ENCODE results near the gene POLR3B. TPM values are rescaled to one million over a fixed set of nuclear protein-coding genes. Genes with fewer than 3 reads are reported as not detected.

The POLR3B gene
- total and polyA plus RNA-seq, 9 of the 15 experiments (the other 6 are each of a cell fraction or from before 2014, with no cell fraction given) = 7.6 to 17.9 (median 14.4) TPM

DNA sequence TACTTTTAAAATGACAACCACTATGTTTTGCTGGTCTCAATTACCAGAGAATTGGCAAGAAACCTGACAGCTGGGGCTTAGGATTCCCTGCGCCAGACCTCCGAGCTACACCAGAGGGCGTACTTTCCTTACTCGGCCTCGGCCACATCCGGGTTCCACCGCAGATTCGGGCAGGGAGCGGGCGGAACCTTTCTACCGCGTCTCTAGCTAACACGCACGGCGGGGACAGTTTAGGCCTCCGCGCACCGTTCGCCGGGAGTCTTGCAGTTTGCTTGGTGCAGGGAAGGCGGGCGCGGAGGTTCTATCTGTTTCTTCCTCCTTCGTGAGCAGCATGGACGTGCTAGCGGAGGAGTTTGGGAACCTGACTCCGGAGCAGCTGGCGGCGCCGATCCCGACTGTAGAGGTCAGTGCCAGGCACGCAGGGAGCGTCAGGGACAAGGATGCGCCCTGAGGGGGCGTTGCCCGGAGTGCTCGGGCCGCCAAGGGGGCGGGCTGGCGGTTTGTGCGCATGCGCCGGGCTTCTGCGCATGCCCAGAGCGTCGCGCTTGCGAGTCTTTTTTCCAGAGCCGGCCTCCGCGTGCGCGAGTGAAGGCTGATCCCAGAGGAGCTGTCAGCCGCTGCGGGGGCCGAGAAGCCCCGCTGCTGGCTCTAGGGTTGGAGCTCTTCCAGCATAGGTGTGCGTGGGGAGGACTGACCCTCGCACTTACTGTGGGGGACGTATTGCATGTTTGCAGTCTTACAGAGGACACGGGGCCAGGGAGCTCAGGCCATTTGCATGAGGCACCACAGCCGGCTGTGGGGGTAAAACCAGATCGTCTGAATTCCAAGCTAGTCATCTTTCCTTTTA lies at the start of gene POLR3B (continued):
- TF ChIP-seq SMAD2 (IDR thresholded peaks at IDR 0.05; ENCODE audit: low read depth, low read length) (no peak), ILK (tag; IDR thresholded peaks at IDR 0.05; ENCODE audit: borderline replicate concordance, low read depth) (no peak), BRCA1 (IDR thresholded peaks at IDR 0.05) (no peak), BRCA1 (CRISPR knock-in tag; IDR thresholded peaks at IDR 0.05) (no peak), FUS (optimal IDR thresholded peaks at IDR 0.05; ENCODE audit: low read depth, low read length) (no peak), ZNF57 (CRISPR knock-in tag; IDR thresholded peaks at IDR 0.05) (peak; percentile 86; the same call in 1 of the 2 replicates), FOXK2 (conservative IDR thresholded peaks at IDR 0.05 in 1 of 2, IDR thresholded peaks at IDR 0.05 in 1 of 2; ENCODE audit: low read depth in 2 of 2) (peak; percentile 60 to 72; a peak in 3 of 4 replicates), RAD21 (CRISPR knock-in tag; conservative IDR thresholded peaks at IDR 0.05 in 1 of 2, IDR thresholded peaks at IDR 0.05 in 1 of 2) (peak; percentile 81 to 82), ZNF699 (CRISPR knock-in tag; IDR thresholded peaks at IDR 0.05; ENCODE audit: insufficient replicate concordance) (no peak), NR1H2 (CRISPR knock-in tag; IDR thresholded peaks at IDR 0.05) (no peak; the same call in 1 of the 2 replicates), RCOR1 (IDR thresholded peaks at IDR 0.05; ENCODE audit: borderline replicate concordance in 1 of 2, low read depth in 2 of 2, low read length in 2 of 2) (peak; percentile 52 to 69; a peak in 3 of 4 replicates), MCM2 (IDR thresholded peaks at IDR 0.05; ENCODE audit: low read depth) (no peak), GATAD2B (IDR thresholded peaks at IDR 0.05; ENCODE audit: borderline replicate concordance) (no peak), DPF2 (IDR thresholded peaks at IDR 0.05) (no peak), POLR2A (conservative IDR thresholded peaks at IDR 0.05) (peak; percentile 94)
- TF ChIP-seq, protein P1, sequence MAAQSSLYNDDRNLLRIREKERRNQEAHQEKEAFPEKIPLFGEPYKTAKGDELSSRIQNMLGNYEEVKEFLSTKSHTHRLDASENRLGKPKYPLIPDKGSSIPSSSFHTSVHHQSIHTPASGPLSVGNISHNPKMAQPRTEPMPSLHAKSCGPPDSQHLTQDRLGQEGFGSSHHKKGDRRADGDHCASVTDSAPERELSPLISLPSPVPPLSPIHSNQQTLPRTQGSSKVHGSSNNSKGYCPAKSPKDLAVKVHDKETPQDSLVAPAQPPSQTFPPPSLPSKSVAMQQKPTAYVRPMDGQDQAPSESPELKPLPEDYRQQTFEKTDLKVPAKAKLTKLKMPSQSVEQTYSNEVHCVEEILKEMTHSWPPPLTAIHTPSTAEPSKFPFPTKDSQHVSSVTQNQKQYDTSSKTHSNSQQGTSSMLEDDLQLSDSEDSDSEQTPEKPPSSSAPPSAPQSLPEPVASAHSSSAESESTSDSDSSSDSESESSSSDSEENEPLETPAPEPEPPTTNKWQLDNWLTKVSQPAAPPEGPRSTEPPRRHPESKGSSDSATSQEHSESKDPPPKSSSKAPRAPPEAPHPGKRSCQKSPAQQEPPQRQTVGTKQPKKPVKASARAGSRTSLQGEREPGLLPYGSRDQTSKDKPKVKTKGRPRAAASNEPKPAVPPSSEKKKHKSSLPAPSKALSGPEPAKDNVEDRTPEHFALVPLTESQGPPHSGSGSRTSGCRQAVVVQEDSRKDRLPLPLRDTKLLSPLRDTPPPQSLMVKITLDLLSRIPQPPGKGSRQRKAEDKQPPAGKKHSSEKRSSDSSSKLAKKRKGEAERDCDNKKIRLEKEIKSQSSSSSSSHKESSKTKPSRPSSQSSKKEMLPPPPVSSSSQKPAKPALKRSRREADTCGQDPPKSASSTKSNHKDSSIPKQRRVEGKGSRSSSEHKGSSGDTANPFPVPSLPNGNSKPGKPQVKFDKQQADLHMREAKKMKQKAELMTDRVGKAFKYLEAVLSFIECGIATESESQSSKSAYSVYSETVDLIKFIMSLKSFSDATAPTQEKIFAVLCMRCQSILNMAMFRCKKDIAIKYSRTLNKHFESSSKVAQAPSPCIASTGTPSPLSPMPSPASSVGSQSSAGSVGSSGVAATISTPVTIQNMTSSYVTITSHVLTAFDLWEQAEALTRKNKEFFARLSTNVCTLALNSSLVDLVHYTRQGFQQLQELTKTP (IDR thresholded peaks at IDR 0.05; ENCODE audit: low read depth in 1 of 2, partially characterized antibody in 2 of 2) = peak in 1 of 2 experiments; percentile 31
- TF ChIP-seq, protein P2, sequence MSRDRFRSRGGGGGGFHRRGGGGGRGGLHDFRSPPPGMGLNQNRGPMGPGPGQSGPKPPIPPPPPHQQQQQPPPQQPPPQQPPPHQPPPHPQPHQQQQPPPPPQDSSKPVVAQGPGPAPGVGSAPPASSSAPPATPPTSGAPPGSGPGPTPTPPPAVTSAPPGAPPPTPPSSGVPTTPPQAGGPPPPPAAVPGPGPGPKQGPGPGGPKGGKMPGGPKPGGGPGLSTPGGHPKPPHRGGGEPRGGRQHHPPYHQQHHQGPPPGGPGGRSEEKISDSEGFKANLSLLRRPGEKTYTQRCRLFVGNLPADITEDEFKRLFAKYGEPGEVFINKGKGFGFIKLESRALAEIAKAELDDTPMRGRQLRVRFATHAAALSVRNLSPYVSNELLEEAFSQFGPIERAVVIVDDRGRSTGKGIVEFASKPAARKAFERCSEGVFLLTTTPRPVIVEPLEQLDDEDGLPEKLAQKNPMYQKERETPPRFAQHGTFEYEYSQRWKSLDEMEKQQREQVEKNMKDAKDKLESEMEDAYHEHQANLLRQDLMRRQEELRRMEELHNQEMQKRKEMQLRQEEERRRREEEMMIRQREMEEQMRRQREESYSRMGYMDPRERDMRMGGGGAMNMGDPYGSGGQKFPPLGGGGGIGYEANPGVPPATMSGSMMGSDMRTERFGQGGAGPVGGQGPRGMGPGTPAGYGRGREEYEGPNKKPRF (IDR thresholded peaks at IDR 0.05; ENCODE audit: low read depth, low read length) = no peak
- TF ChIP-seq, protein P3, sequence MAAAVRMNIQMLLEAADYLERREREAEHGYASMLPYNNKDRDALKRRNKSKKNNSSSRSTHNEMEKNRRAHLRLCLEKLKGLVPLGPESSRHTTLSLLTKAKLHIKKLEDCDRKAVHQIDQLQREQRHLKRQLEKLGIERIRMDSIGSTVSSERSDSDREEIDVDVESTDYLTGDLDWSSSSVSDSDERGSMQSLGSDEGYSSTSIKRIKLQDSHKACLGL (CRISPR knock-in tag; IDR thresholded peaks at IDR 0.05; ENCODE audit: borderline replicate concordance, poor library complexity, severe bottlenecking) = no peak
- TF ChIP-seq, protein P4, sequence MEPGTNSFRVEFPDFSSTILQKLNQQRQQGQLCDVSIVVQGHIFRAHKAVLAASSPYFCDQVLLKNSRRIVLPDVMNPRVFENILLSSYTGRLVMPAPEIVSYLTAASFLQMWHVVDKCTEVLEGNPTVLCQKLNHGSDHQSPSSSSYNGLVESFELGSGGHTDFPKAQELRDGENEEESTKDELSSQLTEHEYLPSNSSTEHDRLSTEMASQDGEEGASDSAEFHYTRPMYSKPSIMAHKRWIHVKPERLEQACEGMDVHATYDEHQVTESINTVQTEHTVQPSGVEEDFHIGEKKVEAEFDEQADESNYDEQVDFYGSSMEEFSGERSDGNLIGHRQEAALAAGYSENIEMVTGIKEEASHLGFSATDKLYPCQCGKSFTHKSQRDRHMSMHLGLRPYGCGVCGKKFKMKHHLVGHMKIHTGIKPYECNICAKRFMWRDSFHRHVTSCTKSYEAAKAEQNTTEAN (CRISPR knock-in tag; IDR thresholded peaks at IDR 0.05) = 0 out of 2 replicates have a peak, but pooled peaks have one; percentile 37

Measured in K562 (cell line).